MM.1S (cell line): Measurements from ENCODE around the gene TMEM109.

Experiments
- CTCF ChIP-seq: fragments of 300-600 bp; sonication (generic); IDR thresholded peaks from 2 replicates; pipeline ENCODE4 v1.5.1; 2016; ENCODE audit warnings: antibody characterized with exemption, low read length, mixed read lengths
- EZH2 ChIP-seq: fragments of 300-600 bp; sonication (generic); optimal IDR thresholded peaks from 2 replicates; pipeline ENCODE3; 2017; ENCODE audit warnings: low read depth, mild to moderate bottlenecking, antibody characterized with exemption, low read length, mixed read lengths
- EZH2phosphoT487 ChIP-seq: fragments of 300-600 bp; sonication (generic); IDR thresholded peaks from 2 replicates; pipeline ENCODE4 v1.6.1; 2018; ENCODE audit warnings: antibody characterized with exemption, low read length

GRCh38 chr11:60889869-60890311 is 24.1 kb upstream of the TMEM109 start:
- no peak for TF ChIP-seq CTCF
- TF ChIP-seq EZH2, result no peak
- no peak for TF ChIP-seq EZH2phosphoT487
